Renal cortex interstitium (tissue), 11 donors: ENCODE measurements around the gene SH3BP5L. TPM values are rescaled to one million over a fixed set of nuclear protein-coding genes. Genes with fewer than 3 reads are reported as not detected.
"Not testable (repeated sequence)": the region's sequence is repeated elsewhere in the genome, so short reads cannot be mapped to it uniquely, and the experiment has no call there.

Source experiments
- DNase-seq, 11 donors: peaks; one replicate each; pipeline ENCODE4 v3.0.0-alpha.2; 2013; ENCODE audit warnings: low read depth in 9 of 11, low spot score in 4 of 11; ENCODE audit errors: extremely low read depth in 1 of 11
- polyA plus RNA-seq, 3 donors: library from polyadenylated mRNA; unstranded; fragments of 120-200 nt; gene quantifications; one replicate each; pipeline ENCODE4 v1.2.1, GENCODE V29; 2013; ENCODE audit not compliant: insufficient read length in 3 of 3

The SH3BP5L gene
- polyA plus RNA-seq, 3 donors, result 23.6 to 31.4 (median 30.0) TPM

DNA sequence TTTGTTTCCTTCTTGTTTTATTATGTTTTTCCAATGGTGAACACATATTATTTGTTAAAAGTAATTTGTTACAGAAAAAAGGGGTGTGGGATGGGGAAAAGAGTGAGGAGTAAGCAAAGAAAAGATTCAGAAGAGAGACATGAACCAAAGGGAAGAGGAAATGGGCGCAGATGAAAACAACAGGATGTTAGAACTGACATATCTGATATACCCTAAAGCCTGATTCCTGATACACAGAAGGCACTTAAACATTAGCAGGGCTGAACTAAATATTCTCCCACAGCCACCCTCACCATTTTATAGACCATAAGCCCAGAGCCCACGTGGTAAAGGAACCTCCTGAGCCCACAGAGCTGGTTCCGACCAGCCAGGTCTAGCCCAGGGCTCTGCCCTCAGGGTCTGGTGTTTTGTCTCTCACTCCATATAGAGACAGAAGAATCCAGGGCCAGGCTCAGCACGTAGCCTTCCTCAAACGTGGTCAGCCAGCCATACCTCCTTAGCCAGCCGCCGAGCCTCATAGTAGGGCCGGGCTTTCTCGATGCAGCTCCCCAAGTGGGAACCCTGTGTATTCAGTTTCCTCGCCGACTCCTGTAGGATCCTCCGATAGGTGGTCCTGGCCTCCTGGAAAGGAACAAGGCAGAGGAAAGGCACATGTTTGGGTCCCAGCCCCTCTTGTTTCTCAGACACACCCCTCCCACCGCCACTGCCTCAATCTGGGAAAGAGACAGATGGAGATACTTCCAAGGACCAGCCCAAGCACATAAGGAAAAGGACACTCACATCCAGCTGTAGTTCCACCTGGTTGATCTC is 9.5 kb downstream of the SH3BP5L start:
- DNase-seq, result no peak

DNA sequence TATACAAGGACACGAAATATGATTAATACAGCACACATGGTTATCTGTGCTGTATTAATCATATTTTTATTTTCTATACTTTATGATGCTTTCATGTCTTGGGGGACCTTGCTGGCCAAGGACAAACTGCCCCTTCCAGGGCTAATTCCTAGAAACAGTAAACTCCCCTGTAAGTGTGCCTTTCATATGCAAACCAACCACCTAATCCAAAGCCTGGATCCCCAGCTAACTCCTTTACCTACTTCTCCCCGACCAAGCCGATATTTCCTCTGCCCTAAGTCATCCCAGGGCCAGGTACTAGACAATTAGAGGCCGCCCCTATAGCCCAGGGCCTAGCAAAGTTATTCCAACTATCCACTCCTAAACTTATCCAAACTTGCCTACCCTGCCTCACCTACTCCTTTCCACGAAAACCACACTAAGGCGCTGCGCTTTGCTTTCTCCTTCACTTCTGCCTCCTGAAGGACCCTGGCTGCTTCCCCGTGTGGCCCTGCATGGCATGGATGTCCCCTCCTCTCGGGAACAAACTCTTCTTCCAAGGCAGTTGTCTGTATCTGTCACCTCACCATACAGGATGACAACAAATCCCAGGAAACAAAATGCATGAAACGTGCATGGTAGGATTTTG is 10.2 kb downstream of the SH3BP5L start:
- DNase-seq, result no peak

DNA sequence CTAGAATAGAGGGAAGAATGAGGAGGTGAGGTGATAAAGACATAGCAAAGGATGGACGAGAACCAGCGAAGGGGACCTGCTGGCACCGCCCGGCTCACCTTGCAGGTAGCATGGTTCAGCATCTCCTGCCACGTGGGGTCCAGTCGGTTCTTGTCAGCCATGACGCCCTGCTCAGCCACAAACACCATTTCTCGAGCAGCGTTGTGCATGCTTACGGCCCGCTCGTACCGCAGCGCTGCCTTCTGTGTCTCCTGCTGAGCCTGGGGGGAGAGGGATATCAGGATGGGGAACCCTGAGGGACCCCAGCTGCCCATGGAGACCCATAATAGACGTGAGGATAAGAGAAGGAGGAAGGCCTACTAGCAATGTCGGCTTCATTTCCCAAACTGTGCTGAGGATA is 11.4 kb downstream of the SH3BP5L start:
- DNase-seq, result no peak

DNA sequence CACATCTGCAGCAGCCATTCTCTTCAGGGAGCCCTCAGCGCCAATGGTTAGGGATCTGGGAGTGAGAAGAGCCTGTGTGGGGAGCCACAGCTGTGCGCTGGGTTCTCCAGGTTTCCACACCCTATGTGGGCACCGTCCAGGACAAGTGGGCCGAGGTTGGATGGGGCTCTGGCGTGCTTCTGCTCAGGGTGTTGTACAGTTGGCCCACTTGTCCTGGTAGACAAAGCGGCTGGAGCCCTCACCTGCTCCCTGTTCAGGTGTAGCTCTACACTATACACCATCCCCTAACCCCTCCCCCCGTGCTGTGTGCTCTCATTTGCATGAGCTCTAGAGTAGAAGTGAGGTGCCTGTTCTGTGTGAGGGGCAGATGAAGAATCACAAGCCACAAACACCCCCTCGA is 12.2 kb downstream of the SH3BP5L start:
- no peak for DNase-seq

DNA sequence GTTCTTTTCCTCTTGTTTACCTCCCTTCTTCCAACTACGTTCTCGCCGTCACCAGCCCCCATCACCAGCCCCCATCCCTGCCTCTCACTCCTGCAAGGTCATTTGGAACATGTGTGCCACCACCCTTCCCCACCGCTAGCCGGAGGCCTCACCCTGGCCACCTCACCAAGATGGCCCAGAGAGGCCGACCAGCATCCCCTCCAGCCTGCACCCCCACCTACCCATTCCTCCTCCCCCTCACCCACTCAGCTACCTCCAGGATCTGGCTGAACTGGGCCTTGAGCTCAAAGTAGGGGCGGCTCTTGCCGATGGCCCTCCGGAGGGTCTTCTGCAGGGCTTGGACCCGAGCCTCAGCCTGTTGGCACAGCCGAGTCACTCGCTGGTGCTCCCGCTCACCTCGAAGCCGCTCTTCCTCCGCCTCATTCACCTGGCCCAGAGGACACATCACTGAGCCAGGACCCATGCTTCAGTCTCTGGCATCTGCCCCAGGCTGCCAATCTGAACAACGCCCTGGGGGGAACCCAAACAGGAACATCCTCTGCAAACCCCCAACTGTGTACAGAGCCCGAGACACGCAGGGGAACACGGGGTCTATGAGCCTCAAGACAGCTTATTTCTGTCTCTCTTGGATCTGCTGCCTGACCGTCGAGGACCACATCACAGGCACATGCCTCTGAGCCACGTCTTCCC is 12.8 kb downstream of the SH3BP5L start:
- no peak for DNase-seq

DNA sequence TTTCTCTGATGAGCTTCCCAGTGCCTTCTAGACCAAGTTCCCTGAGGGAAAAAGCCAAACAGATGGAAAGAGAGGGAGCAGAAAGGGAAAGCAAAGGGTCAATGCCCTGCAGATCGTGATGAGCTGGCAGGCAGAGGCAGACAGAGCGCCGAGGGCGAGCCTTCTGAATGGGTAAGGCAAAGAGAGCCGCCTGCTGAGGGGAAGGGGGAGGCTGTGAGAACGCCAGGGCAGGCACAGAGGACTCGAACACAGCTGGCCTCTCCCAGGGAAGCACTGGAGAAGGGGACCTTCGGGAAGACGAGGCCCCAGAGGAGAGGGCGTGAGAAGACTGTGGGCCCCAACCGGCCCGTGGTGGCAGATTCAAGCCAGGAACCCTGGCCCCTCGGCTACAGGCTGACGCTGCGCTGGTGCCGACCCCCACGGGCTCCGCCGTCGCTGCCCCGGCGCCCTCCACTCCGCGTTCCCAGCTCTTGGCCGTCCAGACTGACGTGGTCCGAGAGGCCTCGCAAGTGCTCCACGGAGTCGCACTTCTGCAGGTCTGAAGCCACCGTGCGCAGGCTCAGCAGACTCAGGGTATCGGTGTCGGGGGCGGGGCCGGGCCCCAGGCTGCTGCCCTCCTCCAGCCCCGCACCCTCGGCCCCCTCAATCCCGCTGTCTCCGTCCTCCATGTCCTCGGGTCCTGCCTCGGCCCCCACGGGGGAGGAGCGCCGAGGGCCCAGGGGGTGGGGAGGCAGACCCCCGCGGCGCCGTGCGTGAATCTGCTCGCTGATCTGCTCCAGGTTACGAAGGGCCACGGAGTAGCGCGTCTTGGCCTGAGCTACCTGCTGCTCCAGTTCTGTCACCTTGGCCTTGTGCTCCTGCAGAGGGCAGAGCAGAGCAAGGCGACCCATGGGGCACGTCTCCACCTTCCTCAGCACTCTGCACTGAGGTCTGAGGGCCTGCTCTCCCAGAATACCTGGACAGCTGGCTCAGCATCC is 13.9 kb downstream of the SH3BP5L start:
- DNase-seq, result peak in 1 of 11 donors; percentile 11

DNA sequence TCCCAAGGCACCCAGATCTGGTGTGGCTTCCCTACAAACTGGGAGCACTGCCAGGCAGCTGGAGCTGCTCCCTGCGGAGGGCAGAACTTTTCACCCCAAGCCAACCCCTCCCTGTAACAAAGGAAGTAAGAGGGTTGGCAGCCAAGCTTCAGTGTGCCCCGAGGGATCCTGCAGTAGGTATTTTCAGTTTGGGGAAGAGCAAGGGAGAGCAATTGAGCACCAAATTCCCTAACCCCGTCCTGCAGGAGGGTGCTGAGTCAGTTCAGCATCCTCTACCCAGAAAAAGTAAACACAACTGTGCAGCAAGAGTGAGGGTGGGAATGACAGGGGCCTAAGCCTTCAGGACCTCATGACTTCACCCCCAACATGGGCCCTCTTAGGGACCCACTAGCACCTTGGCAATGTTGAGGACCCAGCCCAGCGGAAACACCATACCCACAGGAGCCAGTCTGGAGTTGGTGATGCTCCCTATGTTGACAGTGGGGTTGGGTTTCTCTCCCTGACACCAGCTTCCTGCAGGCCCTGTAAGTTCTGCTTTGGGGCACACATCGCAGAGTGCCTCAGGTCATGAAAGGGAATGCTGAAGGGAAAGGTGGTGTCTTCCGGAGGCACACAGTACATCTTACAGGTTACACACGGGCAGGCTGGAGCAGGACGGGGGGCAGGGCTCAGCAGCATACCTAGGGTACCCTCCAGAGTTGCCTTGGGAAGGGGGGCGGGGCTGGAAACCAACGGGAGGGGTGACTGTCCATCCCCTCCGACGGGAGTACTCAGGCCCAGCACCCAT is 14.8 kb downstream of the SH3BP5L start:
- DNase-seq, result no peak

DNA sequence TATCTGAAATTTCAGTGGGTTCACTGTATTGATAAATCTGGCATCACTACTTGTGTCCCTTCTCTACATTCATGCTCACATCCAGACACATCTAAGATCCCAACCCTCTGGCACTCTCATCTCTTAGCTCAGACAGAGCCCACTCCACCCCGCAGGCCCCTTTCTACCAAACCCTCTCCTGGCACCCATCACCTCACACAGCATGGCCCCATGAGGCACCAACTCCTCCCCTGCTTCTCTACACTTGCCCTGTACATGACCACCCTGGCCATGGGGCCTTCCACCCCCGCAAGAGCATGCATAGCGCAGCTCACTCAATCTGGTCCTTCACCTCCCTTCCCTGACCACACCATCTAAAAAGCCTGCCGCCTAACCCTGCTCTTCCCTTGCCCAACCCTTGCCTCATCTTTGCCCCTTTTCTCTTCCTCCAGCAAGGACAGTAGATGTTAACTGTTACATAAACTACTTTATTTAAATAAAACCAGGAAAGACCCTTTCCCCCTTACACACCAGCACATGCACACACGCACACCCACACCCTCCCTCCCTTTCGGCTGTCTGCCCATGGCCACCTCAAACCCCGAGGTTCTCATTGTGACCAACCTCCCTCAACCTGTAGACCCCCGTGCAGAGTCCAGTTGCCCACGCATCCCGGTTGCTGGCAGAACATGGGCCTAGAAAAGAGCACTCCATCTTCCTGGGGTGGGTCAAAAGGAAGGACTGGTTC is 15.6 kb downstream of the SH3BP5L start:
- no peak for DNase-seq

DNA sequence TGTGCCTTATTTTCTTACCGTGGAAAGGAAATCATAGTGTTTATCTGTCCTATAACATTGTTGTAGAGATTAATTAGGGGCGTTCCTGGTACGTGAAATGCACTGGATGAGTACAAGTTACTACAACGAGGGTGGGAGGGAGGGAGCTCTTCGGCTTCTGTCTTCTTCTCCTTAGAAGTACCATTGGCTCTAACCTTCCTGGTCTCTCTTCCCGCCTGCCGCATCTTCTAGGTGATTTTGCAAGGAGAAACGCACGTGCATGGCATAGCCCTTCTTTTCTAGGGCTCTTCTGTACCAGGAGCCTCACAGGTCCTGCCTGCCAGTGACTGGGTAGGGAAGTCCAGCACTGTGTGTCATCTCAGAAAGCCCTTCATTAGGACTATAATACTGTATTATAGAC is 16.8 kb downstream of the SH3BP5L start:
- DNase-seq, result no peak

DNA sequence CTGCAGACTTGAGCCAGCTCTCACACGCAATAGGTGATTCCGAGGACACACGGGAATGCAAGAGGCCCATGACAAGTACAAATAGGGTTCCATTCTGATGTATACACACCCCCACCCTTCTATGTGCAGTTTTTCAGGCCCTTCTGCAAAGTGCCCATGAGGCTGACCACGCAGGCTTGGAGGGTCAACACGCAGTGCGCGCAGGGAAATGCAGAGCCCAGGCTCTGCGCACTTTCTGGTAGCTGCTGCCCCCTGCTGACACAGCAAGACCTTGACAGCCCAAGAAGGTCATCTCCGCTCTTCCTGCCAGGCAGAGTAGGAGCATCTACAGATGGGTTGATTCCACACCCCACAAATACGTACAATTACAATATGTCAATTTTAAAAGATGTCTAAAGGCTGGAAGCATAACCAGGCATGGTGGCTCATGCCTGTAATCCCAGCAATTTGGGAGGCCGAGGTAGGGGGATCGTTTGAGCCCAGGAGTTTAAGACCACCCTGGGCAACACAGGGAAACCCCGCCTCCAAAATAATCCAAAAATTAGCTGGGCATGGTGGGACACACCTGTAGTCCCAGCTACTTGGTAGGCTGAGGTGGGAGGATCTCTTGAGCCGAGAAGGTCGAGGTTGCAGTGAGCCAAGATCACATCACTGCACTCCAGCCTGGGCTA is 18.5 kb downstream of the SH3BP5L start:
- peak in 6 of 11 donors; percentile 8 to 34 (median 25) for DNase-seq

DNA sequence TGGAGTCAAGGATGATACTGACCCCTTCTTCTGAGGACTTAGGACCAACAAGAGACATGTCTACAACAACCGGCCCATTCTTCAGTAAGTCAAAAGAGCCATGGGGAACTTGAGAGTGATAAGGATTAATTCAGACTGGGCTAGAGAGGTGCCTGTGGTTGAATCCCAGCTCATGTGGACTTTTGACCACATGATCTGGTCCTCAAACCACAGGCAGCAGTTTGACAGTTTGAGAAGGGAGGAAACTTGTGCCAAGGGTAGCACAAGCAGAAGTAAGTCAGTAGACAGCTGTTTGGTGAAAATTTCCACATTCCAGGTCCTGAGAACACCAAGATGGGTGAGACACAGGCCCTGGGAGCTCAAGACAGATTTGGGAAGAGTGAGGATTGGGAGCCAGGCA is 19.8 kb downstream of the SH3BP5L start:
- no peak for DNase-seq

DNA sequence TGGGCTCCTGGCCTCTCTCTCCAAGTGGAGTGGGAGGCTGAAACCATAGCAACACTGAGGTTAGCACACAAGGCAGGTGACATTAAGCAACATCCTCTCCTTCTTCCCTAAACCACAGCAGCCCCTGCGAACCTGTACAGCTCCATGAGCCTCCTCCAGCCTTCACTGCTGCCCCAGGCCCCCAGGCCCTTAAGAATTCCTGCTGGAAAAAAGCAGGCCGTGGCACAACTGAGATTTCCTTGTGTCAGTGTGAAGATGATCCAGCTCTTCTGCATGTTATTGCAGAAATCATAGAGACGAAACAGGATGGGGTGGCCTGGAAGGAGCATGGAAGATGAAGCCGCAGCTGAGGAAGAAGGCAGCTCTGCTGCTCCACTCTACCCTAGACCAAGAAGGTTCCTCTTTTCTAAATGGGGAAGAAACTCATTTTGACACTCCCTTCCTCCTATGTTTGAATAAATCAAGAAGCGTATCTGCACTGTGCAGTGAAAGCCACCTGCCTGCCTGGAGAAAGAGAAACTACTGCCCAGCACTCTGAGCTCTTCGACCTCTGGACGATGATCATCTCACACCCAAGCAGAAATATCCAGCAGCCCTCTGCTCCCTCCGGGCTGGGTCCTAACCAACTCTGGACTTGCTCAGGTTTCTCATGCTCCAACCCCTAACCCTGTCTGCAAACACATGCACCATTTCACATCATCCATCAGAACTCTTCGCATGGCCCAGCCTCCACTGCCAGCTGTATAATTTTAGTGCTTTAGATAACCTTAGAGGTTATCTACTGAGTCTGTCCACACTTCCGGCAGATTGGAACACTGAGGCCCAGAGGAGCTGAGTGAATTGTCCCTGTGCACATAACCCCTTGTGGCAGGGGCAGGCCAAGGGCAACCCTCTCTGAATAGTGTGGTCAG is 20.7 kb downstream of the SH3BP5L start:
- no peak for DNase-seq

DNA sequence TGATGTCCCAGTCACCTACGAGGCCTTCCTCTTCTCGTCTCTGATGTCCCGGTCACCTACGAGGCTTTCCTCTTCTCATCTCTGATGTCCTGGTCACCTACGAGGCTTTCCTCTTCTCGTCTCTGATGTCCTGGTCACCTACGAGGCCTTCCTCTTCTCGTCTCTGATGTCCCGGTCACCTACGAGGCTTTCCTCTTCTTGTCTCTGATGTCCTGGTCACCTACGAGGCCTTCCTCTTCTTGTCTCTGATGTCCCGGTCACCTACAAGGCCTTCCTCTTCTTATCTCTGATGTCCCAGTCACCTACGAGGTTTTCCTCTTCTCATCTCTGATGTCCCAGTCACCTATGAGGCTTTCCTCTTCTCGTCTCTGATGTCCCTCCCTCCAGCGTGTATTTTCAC is 22.2 kb downstream of the SH3BP5L start:
- DNase-seq, result not testable (repeated sequence)

DNA sequence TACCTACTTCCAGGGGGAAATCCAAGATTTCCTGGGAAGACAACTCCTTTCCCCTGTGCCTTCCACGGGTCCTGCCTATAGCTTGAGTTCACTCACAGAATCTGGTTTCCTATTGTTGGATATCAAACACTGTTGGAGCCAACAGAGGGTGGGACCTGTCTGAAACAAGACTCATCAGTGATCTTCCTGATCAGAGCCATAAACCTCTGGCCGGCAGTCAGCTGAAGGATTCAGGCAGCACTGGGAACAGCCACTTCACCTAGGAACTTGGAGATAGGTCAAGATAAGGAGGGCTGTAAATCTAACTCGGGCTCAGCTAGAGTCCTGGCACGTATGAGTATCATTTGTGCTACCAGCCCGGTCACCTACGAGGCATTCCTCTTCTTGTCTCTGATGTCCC is 23.3 kb downstream of the SH3BP5L start:
- no peak for DNase-seq

DNA sequence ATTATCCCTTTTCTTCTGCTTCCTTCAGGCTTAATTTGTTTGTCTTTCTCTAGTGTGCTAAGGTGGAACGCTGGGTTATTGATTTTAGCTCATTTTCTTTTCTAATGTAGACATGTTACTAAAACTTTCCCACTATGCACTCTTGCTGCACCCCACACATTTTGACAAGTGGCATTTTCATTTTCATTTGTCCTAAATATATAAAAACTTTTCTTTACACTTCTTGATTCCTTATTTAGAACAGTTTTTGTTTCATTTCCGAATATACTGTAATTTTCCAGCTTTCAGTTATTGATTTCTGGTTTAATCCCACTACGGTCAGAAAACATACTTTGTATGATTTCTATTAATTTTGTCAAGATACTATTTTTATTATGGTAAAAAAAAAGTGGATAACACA is 25.3 kb downstream of the SH3BP5L start:
- no peak for DNase-seq

DNA sequence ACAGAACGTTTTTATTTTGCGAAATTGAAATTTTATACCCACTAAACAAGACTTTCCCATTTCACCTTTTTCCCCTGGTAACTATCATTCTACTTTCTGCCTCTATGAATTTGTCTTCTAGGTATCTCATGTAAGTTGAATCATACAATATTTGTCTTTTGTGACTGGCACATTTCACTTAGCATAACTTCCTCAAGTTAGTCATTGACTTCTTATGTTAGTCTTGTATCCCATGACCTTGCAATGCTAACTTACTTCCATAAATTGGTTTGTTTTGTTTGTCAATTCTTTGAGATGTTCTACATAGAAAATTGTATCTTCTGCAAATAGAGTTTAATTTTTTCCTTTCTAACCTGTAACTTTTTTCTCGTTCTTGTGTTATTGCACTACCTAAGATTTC is 26.9 kb downstream of the SH3BP5L start:
- no peak for DNase-seq
